H1 (cell line): ENCODE results near the gene KCNMB2. TPM values are rescaled to one million over a fixed set of nuclear protein-coding genes. Genes with fewer than 3 reads are reported as not detected.

Source experiments
- CHD7 ChIP-seq: fragments of 300-600 bp; sonication (generic); IDR thresholded peaks from 2 replicates; pipeline ENCODE4 v1.7.1; 2012; ENCODE audit warnings: low read length, moderate library complexity, mild to moderate bottlenecking, inconsistent platforms; ENCODE audit not compliant: insufficient replicate concordance
- CREB1 ChIP-seq: IDR thresholded peaks from 2 replicates; pipeline ENCODE4 v1.6.1; 2012; ENCODE audit warnings: inconsistent platforms
- E2F6 ChIP-seq: IDR thresholded peaks from 2 replicates; pipeline ENCODE4 v1.6.1; 2012; ENCODE audit warnings: inconsistent platforms
- GABPA ChIP-seq: IDR thresholded peaks from 2 replicates; pipeline ENCODE4 v1.6.1; 2011; ENCODE audit warnings: mild to moderate bottlenecking, low read length, moderate library complexity, borderline replicate concordance; ENCODE audit not compliant: insufficient read depth
- polyA plus RNA-seq, 7 experiments: library from polyadenylated mRNA; depleted of rRNA in 3 of 7; stranded (reverse) in 5 of 7; unstranded in 2 of 7; fragments of >200 nt in 5 of 7; fragments of 200-250 nt in 2 of 7; gene quantifications; 1 replicate in 5 of 7; 2 replicates in 1 of 7; 4 replicates in 1 of 7; pipeline versions ENCODE4 v1.2.1 to v1.2.3, GENCODE V29; 2011 to 2013; ENCODE audit warnings: missing spikeins in 2 of 7, mixed read lengths in 2 of 7
- total RNA-seq: library from RNA; stranded (reverse); fragmentation: NEBNext Ultra II Directional; extraction: Animal tissue kit (Norgen Biotek cat#: 25700); gene quantifications from 2 replicates; pipeline ENCODE4 v1.2.1, GENCODE V29; 2021

Gene KCNMB2
- total and polyA plus RNA-seq, 2 of the 8 experiments (the other 6 are each of a cell fraction or from before 2014, with no cell fraction given) = not detected

GRCh38 chr3:178845420-178846118 is 309.3 kb downstream of the KCNMB2 start (continued):
- TF ChIP-seq E2F6 = no peak
- TF ChIP-seq CREB1 = no peak
- no peak for TF ChIP-seq GABPA
- no peak for TF ChIP-seq CHD7
